ENCODE measurements around the gene KLHL3.

Gene KLHL3

DNA sequence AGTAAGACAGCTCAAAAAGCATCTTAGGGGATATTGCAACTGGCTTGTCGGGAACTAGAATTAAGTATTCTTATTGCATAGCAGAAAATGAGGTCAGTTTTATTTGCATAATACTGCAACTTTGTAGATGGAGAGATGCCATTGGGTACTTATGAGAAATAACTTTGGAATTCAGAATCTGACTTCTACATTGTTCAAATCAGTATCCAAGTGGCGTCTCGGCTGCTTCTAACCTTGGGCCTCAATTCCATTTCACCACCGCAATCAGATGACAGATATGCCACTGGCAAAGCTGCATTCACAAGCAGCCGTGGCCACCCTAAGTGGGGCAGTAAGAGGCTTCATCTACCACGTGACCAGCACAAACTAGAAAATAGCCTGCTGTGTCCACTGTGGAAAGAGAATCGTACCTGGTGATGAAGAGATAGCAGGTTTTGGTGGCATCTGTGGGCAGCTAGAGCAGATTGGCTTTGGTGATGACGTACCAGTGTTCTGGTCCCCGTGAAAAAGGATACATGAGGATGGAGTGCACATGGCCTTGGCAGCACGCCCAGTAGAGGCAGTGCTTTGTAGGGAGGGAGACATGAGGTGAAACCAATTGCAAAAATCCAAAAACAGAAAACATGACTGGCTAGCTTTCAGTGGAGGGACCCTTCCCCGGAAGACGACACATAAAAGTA lies 116.6 kb downstream of the KLHL3 start:
- no peaks in the 10 kb centered on the region for H3K27me3 ChIP-seq (ENCODE audit: control insufficient read depth in 5 of 5, insufficient read depth in 4 of 5, low read length in 5 of 5)
- peak overlapping the region in 1 of 5 donors; percentile 33 for H3K9ac ChIP-seq (ENCODE audit: low read length in 5 of 5)
- peaks cover 0 to 24% (median 13%) of the 10 kb centered on the region in 5 donors for H3K4me1 ChIP-seq (ENCODE audit: control insufficient read depth in 5 of 5, insufficient read depth in 5 of 5, low read length in 5 of 5)
- H3K9me3 ChIP-seq (ENCODE audit: control insufficient read depth in 5 of 5, low read length in 5 of 5): no peaks in the 10 kb centered on the region
- peak overlapping the region; percentile 27 for H3K27ac ChIP-seq (ENCODE audit: low read depth, low read length)
- peak overlapping the region in 1 of 5 donors; percentile 6 for H3K4me3 ChIP-seq (ENCODE audit: low read depth in 1 of 5, low read length in 5 of 5)
- peaks cover 0 to 9% (median 0%) of the 10 kb centered on the region in 5 donors for H3K36me3 ChIP-seq (ENCODE audit: control insufficient read depth in 5 of 5, insufficient read depth in 5 of 5, low read length in 5 of 5)

GRCh38 chr5:137618476-137618875 lies 117.4 kb downstream of the KLHL3 start:
- Histone ChIP-seq H3K4me3 (ENCODE audit: low read depth in 1 of 5, low read length in 5 of 5) (no peak overlapping the region), H3K36me3 (ENCODE audit: control insufficient read depth in 5 of 5, insufficient read depth in 5 of 5, low read length in 5 of 5) (peaks cover 0 to 9% (median 0%) of the 10 kb centered on the region in 5 donors), H3K27ac (ENCODE audit: low read depth, low read length) (no peak overlapping the region)

DNA sequence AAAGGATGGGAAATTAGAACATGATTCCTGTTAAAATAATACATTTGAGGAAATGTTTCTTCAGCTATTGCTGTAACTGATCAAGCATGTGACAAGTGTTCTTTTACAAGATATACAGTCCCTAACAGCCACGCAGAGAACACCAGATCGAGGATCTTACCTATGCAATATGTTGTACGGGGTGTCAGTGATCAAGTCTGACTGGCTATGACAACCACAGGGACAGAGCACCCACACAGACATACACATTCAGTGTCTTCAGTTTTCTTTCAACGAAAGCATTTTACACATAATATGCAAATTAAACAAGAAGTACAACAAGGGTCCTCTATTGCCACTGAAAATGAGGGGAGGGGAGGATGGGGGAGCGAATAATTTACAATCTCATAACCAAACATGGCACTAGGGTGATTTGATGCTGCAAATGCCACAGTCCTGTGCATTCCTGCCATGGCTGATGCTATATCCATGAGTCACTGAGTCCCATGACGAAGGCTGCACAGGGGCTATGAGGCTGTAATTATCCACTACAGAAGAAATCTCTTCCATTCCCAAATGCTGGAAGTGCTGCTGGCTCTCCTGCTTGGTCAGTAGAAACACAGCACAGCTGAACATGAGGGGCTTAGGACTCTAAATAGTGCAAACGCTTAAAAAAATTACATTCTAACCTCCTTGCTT lies 118.2 kb downstream of the KLHL3 start:
- H3K4me3 ChIP-seq (ENCODE audit: low read depth in 1 of 5, low read length in 5 of 5): no peak overlapping the region
- no peaks in the 10 kb centered on the region for H3K9me3 ChIP-seq (ENCODE audit: control insufficient read depth in 5 of 5, low read length in 5 of 5)
- H3K9ac ChIP-seq (ENCODE audit: low read length in 5 of 5): no peak overlapping the region
- H3K4me1 ChIP-seq (ENCODE audit: control insufficient read depth in 5 of 5, insufficient read depth in 5 of 5, low read length in 5 of 5): peaks cover 0 to 18% (median 13%) of the 10 kb centered on the region in 5 donors
- H3K36me3 ChIP-seq (ENCODE audit: control insufficient read depth in 5 of 5, insufficient read depth in 5 of 5, low read length in 5 of 5): peaks cover 0 to 9% (median 0%) of the 10 kb centered on the region in 5 donors
- no peaks in the 10 kb centered on the region for H3K27me3 ChIP-seq (ENCODE audit: control insufficient read depth in 5 of 5, insufficient read depth in 4 of 5, low read length in 5 of 5)
- H3K27ac ChIP-seq (ENCODE audit: low read depth, low read length): no peak overlapping the region

More at GRCh38 chr5:137618476-137618875, 117.4 kb downstream of the KLHL3 start:
- H3K9me3 ChIP-seq (ENCODE audit: control insufficient read depth in 5 of 5, low read length in 5 of 5): no peaks in the 10 kb centered on the region
- H3K9ac ChIP-seq (ENCODE audit: low read length in 5 of 5): peak overlapping the region in 1 of 5 donors; percentile 33
- H3K4me1 ChIP-seq (ENCODE audit: control insufficient read depth in 5 of 5, insufficient read depth in 5 of 5, low read length in 5 of 5): peaks cover 0 to 24% (median 13%) of the 10 kb centered on the region in 5 donors
- H3K27me3 ChIP-seq (ENCODE audit: control insufficient read depth in 5 of 5, insufficient read depth in 4 of 5, low read length in 5 of 5): no peaks in the 10 kb centered on the region

- no peak overlapping the region for H3K27ac ChIP-seq (ENCODE audit: low read depth, low read length)
- no peak overlapping the region for H3K9ac ChIP-seq (ENCODE audit: low read length in 5 of 5)
- H3K9me3 ChIP-seq (ENCODE audit: control insufficient read depth in 5 of 5, low read length in 5 of 5): no peaks in the 10 kb centered on the region
- H3K4me3 ChIP-seq (ENCODE audit: low read depth in 1 of 5, low read length in 5 of 5): no peak overlapping the region
- H3K36me3 ChIP-seq (ENCODE audit: control insufficient read depth in 5 of 5, insufficient read depth in 5 of 5, low read length in 5 of 5): peaks cover 0 to 3% (median 0%) of the 10 kb centered on the region in 5 donors
- no peaks in the 10 kb centered on the region for H3K27me3 ChIP-seq (ENCODE audit: control insufficient read depth in 5 of 5, insufficient read depth in 4 of 5, low read length in 5 of 5)
- peaks cover 0 to 8% (median 6%) of the 10 kb centered on the region in 5 donors for H3K4me1 ChIP-seq (ENCODE audit: control insufficient read depth in 5 of 5, insufficient read depth in 5 of 5, low read length in 5 of 5)
Observed at GRCh38 chr5:137616046-137616445, 119.8 kb downstream of the KLHL3 start.

- H3K4me1 ChIP-seq (ENCODE audit: control insufficient read depth in 5 of 5, insufficient read depth in 5 of 5, low read length in 5 of 5): peaks cover 0 to 8% (median 6%) of the 10 kb centered on the region in 5 donors
- no peak overlapping the region for H3K9ac ChIP-seq (ENCODE audit: low read length in 5 of 5)
- no peak overlapping the region for H3K27ac ChIP-seq (ENCODE audit: low read depth, low read length)
- H3K27me3 ChIP-seq (ENCODE audit: control insufficient read depth in 5 of 5, insufficient read depth in 4 of 5, low read length in 5 of 5): no peaks in the 10 kb centered on the region
- H3K36me3 ChIP-seq (ENCODE audit: control insufficient read depth in 5 of 5, insufficient read depth in 5 of 5, low read length in 5 of 5): no peaks in the 10 kb centered on the region
- no peaks in the 10 kb centered on the region for H3K9me3 ChIP-seq (ENCODE audit: control insufficient read depth in 5 of 5, low read length in 5 of 5)
- H3K4me3 ChIP-seq (ENCODE audit: low read depth in 1 of 5, low read length in 5 of 5): no peak overlapping the region
Observed at GRCh38 chr5:137615171-137615775, 120.6 kb downstream of the KLHL3 start.

DNA sequence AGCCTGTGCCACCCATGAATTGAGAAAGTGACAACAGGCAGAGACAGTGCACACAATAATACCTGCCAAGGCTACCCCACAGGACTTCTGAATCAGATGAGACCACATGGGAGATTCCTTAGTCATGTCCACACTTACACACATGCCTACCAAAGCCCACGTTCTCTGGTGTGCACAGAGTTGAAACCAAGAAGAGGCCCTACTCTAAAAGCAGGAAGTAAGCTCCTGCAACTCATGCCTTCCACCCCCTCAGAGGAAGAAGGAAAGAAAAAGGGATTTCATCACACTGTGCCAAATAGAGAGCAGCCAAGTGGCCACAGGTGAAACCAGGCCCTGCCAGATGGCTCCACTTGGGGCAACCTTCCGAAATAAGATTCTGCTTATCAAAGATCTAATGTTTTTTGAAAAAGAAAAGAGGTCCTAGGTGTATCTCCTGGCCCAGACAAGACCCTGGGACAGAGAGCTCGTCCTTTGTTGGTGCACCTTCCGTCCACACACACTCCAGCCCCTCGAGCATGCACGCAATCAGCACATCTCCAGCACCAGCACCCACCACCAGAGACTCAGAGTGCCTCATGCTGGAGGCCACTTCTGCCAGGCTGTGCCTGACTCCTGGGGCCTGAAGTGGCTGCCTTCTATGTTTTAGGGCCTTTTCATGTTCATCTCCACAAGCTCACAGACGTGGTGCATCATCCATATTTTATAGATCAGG lies 122.2 kb downstream of the KLHL3 start:
- Histone ChIP-seq H3K9ac (ENCODE audit: low read length in 5 of 5) (no peak overlapping the region), H3K4me1 (ENCODE audit: control insufficient read depth in 5 of 5, insufficient read depth in 5 of 5, low read length in 5 of 5) (no peaks in the 10 kb centered on the region), H3K9me3 (ENCODE audit: control insufficient read depth in 5 of 5, low read length in 5 of 5) (no peaks in the 10 kb centered on the region), H3K27me3 (ENCODE audit: control insufficient read depth in 5 of 5, insufficient read depth in 4 of 5, low read length in 5 of 5) (no peaks in the 10 kb centered on the region), H3K27ac (ENCODE audit: low read depth, low read length) (no peak overlapping the region), H3K4me3 (ENCODE audit: low read depth in 1 of 5, low read length in 5 of 5) (no peak overlapping the region), H3K36me3 (ENCODE audit: control insufficient read depth in 5 of 5, insufficient read depth in 5 of 5, low read length in 5 of 5) (no peaks in the 10 kb centered on the region)

DNA sequence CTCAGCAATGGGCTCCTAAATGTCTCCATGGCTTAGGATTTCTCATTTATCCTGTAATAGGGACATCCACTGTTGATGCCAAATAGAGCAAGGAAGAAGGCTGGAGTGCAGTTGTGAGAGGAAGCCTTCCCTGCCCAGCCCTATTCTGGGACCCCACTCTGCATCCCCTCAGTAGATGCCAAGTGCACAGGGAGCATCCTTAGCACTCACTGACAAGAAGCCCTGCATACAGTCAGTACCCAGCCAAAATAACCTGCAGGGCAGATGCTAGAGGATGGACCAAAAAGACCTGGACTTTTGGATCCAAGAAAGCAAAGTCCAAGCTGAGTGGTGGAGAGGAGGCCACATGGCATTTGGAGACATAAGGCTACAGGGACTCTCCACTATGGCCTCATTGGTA lies 123.3 kb downstream of the KLHL3 start:
- Histone ChIP-seq H3K27ac (ENCODE audit: low read depth, low read length) (no peak overlapping the region), H3K4me1 (ENCODE audit: control insufficient read depth in 5 of 5, insufficient read depth in 5 of 5, low read length in 5 of 5) (no peaks in the 10 kb centered on the region), H3K27me3 (ENCODE audit: control insufficient read depth in 5 of 5, insufficient read depth in 4 of 5, low read length in 5 of 5) (peaks cover 0 to 5% (median 0%) of the 10 kb centered on the region in 5 donors), H3K9ac (ENCODE audit: low read length in 5 of 5) (no peak overlapping the region), H3K36me3 (ENCODE audit: control insufficient read depth in 5 of 5, insufficient read depth in 5 of 5, low read length in 5 of 5) (no peaks in the 10 kb centered on the region), H3K9me3 (ENCODE audit: control insufficient read depth in 5 of 5, low read length in 5 of 5) (no peaks in the 10 kb centered on the region), H3K4me3 (ENCODE audit: low read depth in 1 of 5, low read length in 5 of 5) (no peak overlapping the region)

DNA sequence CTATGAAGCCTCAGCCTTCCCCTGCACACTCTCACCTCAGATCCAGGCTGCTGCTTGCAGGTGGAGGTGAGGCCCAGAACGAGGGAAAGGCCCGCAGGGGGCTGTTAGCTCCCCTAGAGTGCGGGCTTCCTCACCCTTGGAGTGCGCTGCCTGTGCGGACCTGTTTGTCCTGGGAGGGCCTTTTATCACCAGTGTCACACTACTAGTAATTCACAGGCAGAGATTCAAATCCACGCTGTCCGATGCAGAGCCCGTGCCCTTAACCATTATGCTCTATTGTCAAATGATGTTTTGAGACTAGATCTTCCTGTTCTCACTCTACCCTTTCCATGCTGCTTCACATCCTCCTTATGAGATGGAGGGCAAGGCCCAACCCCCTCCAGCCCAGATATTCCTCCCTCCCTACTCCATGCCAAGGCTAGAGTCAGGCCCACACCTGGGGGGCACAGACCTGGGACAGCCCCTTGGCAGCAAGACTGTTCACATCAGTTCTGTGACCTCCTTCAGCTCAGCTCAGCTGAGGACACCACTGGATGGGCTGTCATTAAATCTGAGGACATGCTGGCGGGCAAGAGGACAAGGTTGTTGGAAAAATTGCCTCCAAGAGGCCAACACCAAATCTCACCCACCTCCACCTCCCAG lies 124.0 kb downstream of the KLHL3 start:
- H3K4me3 ChIP-seq (ENCODE audit: low read depth in 1 of 5, low read length in 5 of 5): no peak overlapping the region
- peaks cover 0 to 9% (median 0%) of the 10 kb centered on the region in 5 donors for H3K27me3 ChIP-seq (ENCODE audit: control insufficient read depth in 5 of 5, insufficient read depth in 4 of 5, low read length in 5 of 5)
- no peaks in the 10 kb centered on the region for H3K4me1 ChIP-seq (ENCODE audit: control insufficient read depth in 5 of 5, insufficient read depth in 5 of 5, low read length in 5 of 5)
- H3K9ac ChIP-seq (ENCODE audit: low read length in 5 of 5): no peak overlapping the region
- H3K36me3 ChIP-seq (ENCODE audit: control insufficient read depth in 5 of 5, insufficient read depth in 5 of 5, low read length in 5 of 5): no peaks in the 10 kb centered on the region
- H3K9me3 ChIP-seq (ENCODE audit: control insufficient read depth in 5 of 5, low read length in 5 of 5): no peaks in the 10 kb centered on the region
- no peak overlapping the region for H3K27ac ChIP-seq (ENCODE audit: low read depth, low read length)

DNA sequence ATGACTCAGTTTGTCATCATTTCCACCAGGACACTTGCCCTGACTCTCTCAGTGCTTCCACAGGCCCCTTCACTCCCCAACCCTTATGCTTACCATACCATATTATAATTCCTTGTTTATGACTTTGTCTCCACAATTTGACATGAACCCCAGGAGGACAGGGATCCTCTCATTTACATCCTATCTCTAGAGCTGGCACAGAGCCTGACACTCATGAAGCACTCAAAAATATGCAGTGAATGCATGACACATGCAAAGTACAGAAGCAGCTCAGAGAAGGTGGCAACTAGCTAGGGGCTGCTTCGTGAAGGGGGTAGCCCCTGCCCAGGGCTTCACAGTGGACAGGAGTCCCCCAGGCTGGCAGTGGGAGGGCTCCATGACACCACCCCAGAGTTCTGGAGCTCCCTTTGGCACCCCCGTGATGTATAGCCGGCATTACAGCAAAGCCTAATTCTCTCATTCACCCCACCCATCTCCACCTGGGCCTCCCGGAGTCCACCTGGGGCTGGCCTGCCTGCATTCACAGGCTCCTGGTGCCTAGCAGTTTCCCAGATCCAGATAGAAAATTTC lies 124.8 kb downstream of the KLHL3 start:
- Histone ChIP-seq H3K9me3 (ENCODE audit: control insufficient read depth in 5 of 5, low read length in 5 of 5) (no peaks in the 10 kb centered on the region), H3K36me3 (ENCODE audit: control insufficient read depth in 5 of 5, insufficient read depth in 5 of 5, low read length in 5 of 5) (no peaks in the 10 kb centered on the region), H3K4me1 (ENCODE audit: control insufficient read depth in 5 of 5, insufficient read depth in 5 of 5, low read length in 5 of 5) (no peaks in the 10 kb centered on the region), H3K9ac (ENCODE audit: low read length in 5 of 5) (no peak overlapping the region), H3K27ac (ENCODE audit: low read depth, low read length) (no peak overlapping the region), H3K27me3 (ENCODE audit: control insufficient read depth in 5 of 5, insufficient read depth in 4 of 5, low read length in 5 of 5) (peaks cover 0 to 9% (median 0%) of the 10 kb centered on the region in 5 donors), H3K4me3 (ENCODE audit: low read depth in 1 of 5, low read length in 5 of 5) (no peak overlapping the region)
